Erythroblast (primary cell): ENCODE measurements around the gene CFC1.
"Not testable (repeated sequence)": the region's sequence is repeated elsewhere in the genome, so short reads cannot be mapped to it uniquely, and the experiment has no call there.

Experiments used
- GATA1 ChIP-seq: IDR thresholded peaks from 2 replicates; pipeline ENCODE4 v1.6.1; 2011; ENCODE audit warnings: low read depth, mild to moderate bottlenecking, control low read depth, low read length, moderate library complexity
- POLR2A ChIP-seq: IDR thresholded peaks from 2 replicates; pipeline ENCODE4 v1.6.1; 2011; ENCODE audit warnings: mild to moderate bottlenecking, low read length

DNA sequence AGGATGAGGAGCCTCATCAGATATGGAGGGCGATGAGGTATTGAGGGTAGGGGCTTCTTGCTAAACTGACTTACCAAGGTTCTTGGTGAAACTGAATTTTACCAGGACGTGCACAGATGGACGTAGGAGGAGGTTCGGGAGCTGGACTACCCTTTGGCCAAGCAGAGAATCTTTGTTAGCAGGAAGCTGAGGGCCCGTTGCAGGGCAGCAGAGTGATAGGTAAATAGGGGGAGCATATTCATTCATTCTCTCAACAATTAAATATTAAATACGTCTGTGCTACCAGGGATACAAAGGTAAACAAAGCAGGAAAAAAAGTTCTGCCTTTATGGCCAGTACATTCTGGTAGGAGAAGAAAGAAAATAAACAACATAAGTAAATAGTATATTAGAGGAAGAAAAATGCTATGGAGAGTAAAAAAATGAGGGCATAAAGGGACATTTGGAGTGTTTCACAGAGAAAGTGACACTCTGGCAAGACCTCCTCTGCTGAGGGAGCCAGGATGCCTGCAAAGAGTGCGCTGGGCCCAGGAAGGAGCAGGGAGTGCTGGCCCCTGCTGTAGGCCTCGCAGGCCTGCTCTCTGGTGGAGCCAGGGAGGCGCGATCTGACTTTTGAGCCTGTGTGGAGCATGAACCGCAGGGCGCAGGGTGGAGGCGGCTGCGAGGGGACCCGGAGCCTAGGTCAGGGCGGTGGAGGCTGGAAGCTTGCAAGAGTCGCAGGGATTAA is 9.1 kb upstream of the CFC1 start:
- not testable (repeated sequence) for TF ChIP-seq POLR2A, GATA1
